WTC11 (cell line): ENCODE data around the gene TBC1D22B. TPM values are rescaled to one million over a fixed set of nuclear protein-coding genes. Genes with fewer than 3 reads are reported as not detected.

Experiments used
- CBFB ChIP-seq: sonication (generic); formaldehyde crosslinking; IDR thresholded peaks from 2 replicates; pipeline ENCODE4 v1.8.1; 2022; ENCODE audit warnings: mild to moderate bottlenecking, low read depth, missing genetic modification reagents
- CREB1 ChIP-seq: sonication (generic); formaldehyde crosslinking; IDR thresholded peaks from 2 replicates; pipeline ENCODE4 v1.8.0; 2023; ENCODE audit warnings: mild to moderate bottlenecking, missing genetic modification reagents
- ETV6 ChIP-seq: sonication (generic); formaldehyde crosslinking; IDR thresholded peaks from 2 replicates; pipeline ENCODE4 v1.8.1; 2022; ENCODE audit warnings: mild to moderate bottlenecking, missing genetic modification reagents
- FOXK1 ChIP-seq: sonication (generic); formaldehyde crosslinking; IDR thresholded peaks from 2 replicates; pipeline ENCODE4 v1.8.0; 2022; ENCODE audit warnings: mild to moderate bottlenecking, moderate library complexity, missing genetic modification reagents
- HMGA2 ChIP-seq: fragments of 250-450 bp; sonication (Bioruptor Pico); IDR thresholded peaks from 2 replicates; pipeline ENCODE4 v1.4.0; 2021; ENCODE audit warnings: mild to moderate bottlenecking, moderate library complexity
- IRF2 ChIP-seq: sonication (generic); formaldehyde crosslinking; IDR thresholded peaks from 2 replicates; pipeline ENCODE4 v1.8.0; 2022; ENCODE audit warnings: low read depth, missing genetic modification reagents, borderline replicate concordance
- KAT7 ChIP-seq: sonication (generic); formaldehyde crosslinking; IDR thresholded peaks from 2 replicates; pipeline ENCODE4 v1.8.1; 2023; ENCODE audit warnings: missing genetic modification reagents, mild to moderate bottlenecking, borderline replicate concordance
- NR1H2 ChIP-seq: sonication (generic); formaldehyde crosslinking; IDR thresholded peaks from 2 replicates; pipeline ENCODE4 v1.9.0; 2021; ENCODE audit warnings: mild to moderate bottlenecking, moderate library complexity, missing genetic modification reagents
- PRRX2 ChIP-seq: fragments of 250-450 bp; sonication (Bioruptor Pico); IDR thresholded peaks from 2 replicates; pipeline ENCODE4 v1.8.0; 2021; ENCODE audit warnings: mild to moderate bottlenecking
- RORB ChIP-seq: fragments of 250-450 bp; sonication (Bioruptor Pico); IDR thresholded peaks from 2 replicates; pipeline ENCODE4 v1.9.0; 2021; ENCODE audit warnings: mild to moderate bottlenecking
- SP1 ChIP-seq: sonication (generic); formaldehyde crosslinking; conservative IDR thresholded peaks from 2 replicates; pipeline ENCODE4 v1.8.1; 2022; ENCODE audit warnings: missing genetic modification reagents
- TCF7 ChIP-seq: sonication (generic); formaldehyde crosslinking; IDR thresholded peaks from 2 replicates; pipeline ENCODE4 v1.8.0; 2022; ENCODE audit warnings: mild to moderate bottlenecking, low read depth, missing genetic modification reagents, moderate library complexity
- ZBTB21 ChIP-seq: sonication (generic); formaldehyde crosslinking; IDR thresholded peaks from 2 replicates; pipeline ENCODE4 v1.8.1; 2023; ENCODE audit warnings: mild to moderate bottlenecking, missing genetic modification reagents, borderline replicate concordance
- ZNF121 ChIP-seq: sonication (generic); formaldehyde crosslinking; IDR thresholded peaks from 2 replicates; pipeline ENCODE4 v1.8.0; 2023; ENCODE audit warnings: missing genetic modification reagents
- ZNF138 ChIP-seq: sonication (generic); formaldehyde crosslinking; conservative IDR thresholded peaks from 2 replicates; pipeline ENCODE4 v1.8.1; 2022; ENCODE audit warnings: mild to moderate bottlenecking, moderate library complexity, missing genetic modification reagents
- ZNF423 ChIP-seq: fragments of 250-450 bp; sonication (Bioruptor Pico); IDR thresholded peaks from 2 replicates; pipeline ENCODE4 v2.1.2; 2022; ENCODE audit warnings: mild to moderate bottlenecking, moderate library complexity
- total RNA-seq: library from RNA; stranded (reverse); gene quantifications from 3 replicates; pipeline ENCODE4 v1.2.3, GENCODE V29; 2021
- TF ChIP-seq, protein P1 (sequence below): fragments of 250-450 bp; sonication (Bioruptor Pico); IDR thresholded peaks from 2 replicates; pipeline ENCODE4 v1.9.0; 2021; ENCODE audit warnings: mild to moderate bottlenecking
- TF ChIP-seq, protein P2 (sequence below): sonication (generic); formaldehyde crosslinking; IDR thresholded peaks from 2 replicates; pipeline ENCODE4 v1.8.0; 2022; ENCODE audit warnings: mild to moderate bottlenecking, missing genetic modification reagents
- TF ChIP-seq, protein P3 (sequence below): sonication (generic); formaldehyde crosslinking; IDR thresholded peaks from 2 replicates; pipeline ENCODE4 v1.8.1; 2023; ENCODE audit warnings: mild to moderate bottlenecking, missing genetic modification reagents, moderate library complexity
- TF ChIP-seq, protein P4 (sequence below): sonication (generic); formaldehyde crosslinking; IDR thresholded peaks from 2 replicates; pipeline ENCODE4 v1.8.1; 2023; ENCODE audit warnings: mild to moderate bottlenecking, missing genetic modification reagents, moderate library complexity
- TF ChIP-seq, protein P5 (sequence below): sonication (generic); formaldehyde crosslinking; IDR thresholded peaks from 2 replicates; pipeline ENCODE4 v1.8.1; 2023; ENCODE audit warnings: mild to moderate bottlenecking, missing genetic modification reagents
- TF ChIP-seq, protein P6 (sequence below): sonication (generic); formaldehyde crosslinking; IDR thresholded peaks from 2 replicates; pipeline ENCODE4 v1.8.0; 2022; ENCODE audit warnings: mild to moderate bottlenecking, missing genetic modification reagents
- TF ChIP-seq, protein P7 (sequence below): fragments of 250-450 bp; sonication (Bioruptor Pico); IDR thresholded peaks from 2 replicates; pipeline ENCODE4 v1.9.0; 2021; ENCODE audit warnings: moderate library complexity, mild to moderate bottlenecking, inconsistent platforms, borderline replicate concordance
- TF ChIP-seq, protein P8 (sequence below): sonication (generic); formaldehyde crosslinking; IDR thresholded peaks from 2 replicates; pipeline ENCODE4 v1.8.0; 2023; ENCODE audit warnings: missing genetic modification reagents
- TF ChIP-seq, protein P9 (sequence below): sonication (generic); formaldehyde crosslinking; IDR thresholded peaks from 2 replicates; pipeline ENCODE4 v1.8.0; 2022; ENCODE audit warnings: mild to moderate bottlenecking, missing genetic modification reagents
- TF ChIP-seq, protein P10 (sequence below): fragments of 250-450 bp; sonication (Bioruptor Pico); IDR thresholded peaks from 2 replicates; pipeline ENCODE4 v1.9.0; 2021; ENCODE audit warnings: mild to moderate bottlenecking
- TF ChIP-seq, protein P11 (sequence below): sonication (generic); formaldehyde crosslinking; conservative IDR thresholded peaks from 2 replicates; pipeline ENCODE4 v1.8.1; 2022; ENCODE audit warnings: mild to moderate bottlenecking, missing genetic modification reagents

The TBC1D22B gene
- total RNA-seq, 1 experiment from 2014 or later = 16.4 TPM

DNA sequence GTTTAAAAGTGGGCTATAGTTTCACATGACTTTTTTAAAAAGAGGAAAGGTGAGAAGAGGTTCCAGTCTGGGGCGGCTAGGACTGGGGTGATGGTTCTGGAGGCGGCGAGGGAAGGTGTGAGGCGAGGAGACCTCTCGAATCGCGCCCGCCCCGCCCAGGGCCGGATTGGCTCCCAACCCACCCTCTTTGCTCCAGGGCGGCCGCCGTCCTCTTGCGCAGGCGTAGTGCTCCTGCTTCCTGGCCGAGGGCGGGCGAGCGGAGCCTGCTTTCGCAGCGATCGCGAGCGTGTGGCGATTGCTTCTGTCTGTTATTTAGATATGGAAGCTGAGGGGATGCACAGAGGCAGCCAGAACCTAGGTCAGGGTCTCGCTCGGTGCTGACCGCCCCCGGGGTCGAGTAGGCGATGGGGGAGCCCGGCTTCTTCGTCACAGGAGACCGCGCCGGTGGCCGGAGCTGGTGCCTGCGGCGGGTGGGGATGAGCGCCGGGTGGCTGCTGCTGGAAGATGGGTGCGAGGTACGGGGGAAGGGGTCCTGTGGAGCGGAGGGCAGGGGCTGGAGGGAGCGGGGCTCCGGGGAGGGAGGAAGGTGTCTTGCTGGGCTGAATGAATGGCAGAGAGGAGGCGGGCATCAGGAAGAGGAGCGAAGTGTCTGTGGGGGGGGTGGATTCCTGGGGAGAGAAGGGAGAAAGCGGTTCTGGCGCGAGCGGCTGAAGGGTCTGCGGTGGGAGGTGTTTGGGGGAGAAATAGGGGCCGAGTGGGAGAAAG lies 96.4 kb downstream of the TBC1D22B start, which contains the start of gene RNF8 (continued):
- TF ChIP-seq SP1 (CRISPR knock-in tag) (no peak), ZNF138 (CRISPR knock-in tag) (no peak), NR1H2 (CRISPR knock-in tag) (no peak), IRF2 (CRISPR knock-in tag) (no peak), CREB1 (no peak), CBFB (CRISPR knock-in tag) (no peak), ZNF121 (no peak), FOXK1 (CRISPR knock-in tag) (peak; percentile 71; the same call in 1 of the 2 replicates), TCF7 (CRISPR knock-in tag) (no peak), ETV6 (CRISPR knock-in tag) (peak; percentile 79), PRRX2 (no peak), ZBTB21 (no peak), RORB (CRISPR knock-in tag) (no peak), ZNF423 (CRISPR knock-in tag) (peak; percentile 9; the same call in 1 of the 2 replicates), HMGA2 (CRISPR knock-in tag) (no peak), KAT7 (CRISPR knock-in tag) (no peak)
- TF ChIP-seq, protein P1, sequence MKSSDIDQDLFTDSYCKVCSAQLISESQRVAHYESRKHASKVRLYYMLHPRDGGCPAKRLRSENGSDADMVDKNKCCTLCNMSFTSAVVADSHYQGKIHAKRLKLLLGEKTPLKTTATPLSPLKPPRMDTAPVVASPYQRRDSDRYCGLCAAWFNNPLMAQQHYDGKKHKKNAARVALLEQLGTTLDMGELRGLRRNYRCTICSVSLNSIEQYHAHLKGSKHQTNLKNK = no peak
- TF ChIP-seq, protein P2, sequence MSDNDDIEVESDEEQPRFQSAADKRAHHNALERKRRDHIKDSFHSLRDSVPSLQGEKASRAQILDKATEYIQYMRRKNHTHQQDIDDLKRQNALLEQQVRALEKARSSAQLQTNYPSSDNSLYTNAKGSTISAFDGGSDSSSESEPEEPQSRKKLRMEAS (CRISPR knock-in tag) = peak; percentile 85; the same call in 1 of the 2 replicates
- TF ChIP-seq, protein P3, sequence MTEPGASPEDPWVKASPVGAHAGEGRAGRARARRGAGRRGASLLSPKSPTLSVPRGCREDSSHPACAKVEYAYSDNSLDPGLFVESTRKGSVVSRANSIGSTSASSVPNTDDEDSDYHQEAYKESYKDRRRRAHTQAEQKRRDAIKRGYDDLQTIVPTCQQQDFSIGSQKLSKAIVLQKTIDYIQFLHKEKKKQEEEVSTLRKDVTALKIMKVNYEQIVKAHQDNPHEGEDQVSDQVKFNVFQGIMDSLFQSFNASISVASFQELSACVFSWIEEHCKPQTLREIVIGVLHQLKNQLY (CRISPR knock-in tag) = no peak
- TF ChIP-seq, protein P4, sequence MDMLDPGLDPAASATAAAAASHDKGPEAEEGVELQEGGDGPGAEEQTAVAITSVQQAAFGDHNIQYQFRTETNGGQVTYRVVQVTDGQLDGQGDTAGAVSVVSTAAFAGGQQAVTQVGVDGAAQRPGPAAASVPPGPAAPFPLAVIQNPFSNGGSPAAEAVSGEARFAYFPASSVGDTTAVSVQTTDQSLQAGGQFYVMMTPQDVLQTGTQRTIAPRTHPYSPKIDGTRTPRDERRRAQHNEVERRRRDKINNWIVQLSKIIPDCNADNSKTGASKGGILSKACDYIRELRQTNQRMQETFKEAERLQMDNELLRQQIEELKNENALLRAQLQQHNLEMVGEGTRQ (CRISPR knock-in tag) = no peak
- TF ChIP-seq, protein P5, sequence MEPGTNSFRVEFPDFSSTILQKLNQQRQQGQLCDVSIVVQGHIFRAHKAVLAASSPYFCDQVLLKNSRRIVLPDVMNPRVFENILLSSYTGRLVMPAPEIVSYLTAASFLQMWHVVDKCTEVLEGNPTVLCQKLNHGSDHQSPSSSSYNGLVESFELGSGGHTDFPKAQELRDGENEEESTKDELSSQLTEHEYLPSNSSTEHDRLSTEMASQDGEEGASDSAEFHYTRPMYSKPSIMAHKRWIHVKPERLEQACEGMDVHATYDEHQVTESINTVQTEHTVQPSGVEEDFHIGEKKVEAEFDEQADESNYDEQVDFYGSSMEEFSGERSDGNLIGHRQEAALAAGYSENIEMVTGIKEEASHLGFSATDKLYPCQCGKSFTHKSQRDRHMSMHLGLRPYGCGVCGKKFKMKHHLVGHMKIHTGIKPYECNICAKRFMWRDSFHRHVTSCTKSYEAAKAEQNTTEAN (CRISPR knock-in tag) = no peak
- TF ChIP-seq, protein P6, sequence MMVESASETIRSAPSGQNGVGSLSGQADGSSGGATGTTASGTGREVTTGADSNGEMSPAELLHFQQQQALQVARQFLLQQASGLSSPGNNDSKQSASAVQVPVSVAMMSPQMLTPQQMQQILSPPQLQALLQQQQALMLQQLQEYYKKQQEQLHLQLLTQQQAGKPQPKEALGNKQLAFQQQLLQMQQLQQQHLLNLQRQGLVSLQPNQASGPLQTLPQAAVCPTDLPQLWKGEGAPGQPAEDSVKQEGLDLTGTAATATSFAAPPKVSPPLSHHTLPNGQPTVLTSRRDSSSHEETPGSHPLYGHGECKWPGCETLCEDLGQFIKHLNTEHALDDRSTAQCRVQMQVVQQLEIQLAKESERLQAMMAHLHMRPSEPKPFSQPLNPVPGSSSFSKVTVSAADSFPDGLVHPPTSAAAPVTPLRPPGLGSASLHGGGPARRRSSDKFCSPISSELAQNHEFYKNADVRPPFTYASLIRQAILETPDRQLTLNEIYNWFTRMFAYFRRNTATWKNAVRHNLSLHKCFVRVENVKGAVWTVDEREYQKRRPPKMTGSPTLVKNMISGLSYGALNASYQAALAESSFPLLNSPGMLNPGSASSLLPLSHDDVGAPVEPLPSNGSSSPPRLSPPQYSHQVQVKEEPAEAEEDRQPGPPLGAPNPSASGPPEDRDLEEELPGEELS (CRISPR knock-in tag) = peak; percentile 72
- TF ChIP-seq, protein P7, sequence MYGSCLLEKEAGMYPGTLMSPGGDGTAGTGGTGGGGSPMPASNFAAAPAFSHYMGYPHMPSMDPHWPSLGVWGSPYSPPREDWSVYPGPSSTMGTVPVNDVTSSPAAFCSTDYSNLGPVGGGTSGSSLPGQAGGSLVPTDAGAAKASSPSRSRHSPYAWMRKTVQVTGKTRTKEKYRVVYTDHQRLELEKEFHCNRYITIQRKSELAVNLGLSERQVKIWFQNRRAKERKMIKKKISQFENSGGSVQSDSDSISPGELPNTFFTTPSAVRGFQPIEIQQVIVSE (CRISPR knock-in tag) = no peak
- TF ChIP-seq, protein P8, sequence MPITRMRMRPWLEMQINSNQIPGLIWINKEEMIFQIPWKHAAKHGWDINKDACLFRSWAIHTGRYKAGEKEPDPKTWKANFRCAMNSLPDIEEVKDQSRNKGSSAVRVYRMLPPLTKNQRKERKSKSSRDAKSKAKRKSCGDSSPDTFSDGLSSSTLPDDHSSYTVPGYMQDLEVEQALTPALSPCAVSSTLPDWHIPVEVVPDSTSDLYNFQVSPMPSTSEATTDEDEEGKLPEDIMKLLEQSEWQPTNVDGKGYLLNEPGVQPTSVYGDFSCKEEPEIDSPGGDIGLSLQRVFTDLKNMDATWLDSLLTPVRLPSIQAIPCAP = no peak
- TF ChIP-seq, protein P9, sequence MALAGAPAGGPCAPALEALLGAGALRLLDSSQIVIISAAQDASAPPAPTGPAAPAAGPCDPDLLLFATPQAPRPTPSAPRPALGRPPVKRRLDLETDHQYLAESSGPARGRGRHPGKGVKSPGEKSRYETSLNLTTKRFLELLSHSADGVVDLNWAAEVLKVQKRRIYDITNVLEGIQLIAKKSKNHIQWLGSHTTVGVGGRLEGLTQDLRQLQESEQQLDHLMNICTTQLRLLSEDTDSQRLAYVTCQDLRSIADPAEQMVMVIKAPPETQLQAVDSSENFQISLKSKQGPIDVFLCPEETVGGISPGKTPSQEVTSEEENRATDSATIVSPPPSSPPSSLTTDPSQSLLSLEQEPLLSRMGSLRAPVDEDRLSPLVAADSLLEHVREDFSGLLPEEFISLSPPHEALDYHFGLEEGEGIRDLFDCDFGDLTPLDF = no peak
- TF ChIP-seq, protein P10, sequence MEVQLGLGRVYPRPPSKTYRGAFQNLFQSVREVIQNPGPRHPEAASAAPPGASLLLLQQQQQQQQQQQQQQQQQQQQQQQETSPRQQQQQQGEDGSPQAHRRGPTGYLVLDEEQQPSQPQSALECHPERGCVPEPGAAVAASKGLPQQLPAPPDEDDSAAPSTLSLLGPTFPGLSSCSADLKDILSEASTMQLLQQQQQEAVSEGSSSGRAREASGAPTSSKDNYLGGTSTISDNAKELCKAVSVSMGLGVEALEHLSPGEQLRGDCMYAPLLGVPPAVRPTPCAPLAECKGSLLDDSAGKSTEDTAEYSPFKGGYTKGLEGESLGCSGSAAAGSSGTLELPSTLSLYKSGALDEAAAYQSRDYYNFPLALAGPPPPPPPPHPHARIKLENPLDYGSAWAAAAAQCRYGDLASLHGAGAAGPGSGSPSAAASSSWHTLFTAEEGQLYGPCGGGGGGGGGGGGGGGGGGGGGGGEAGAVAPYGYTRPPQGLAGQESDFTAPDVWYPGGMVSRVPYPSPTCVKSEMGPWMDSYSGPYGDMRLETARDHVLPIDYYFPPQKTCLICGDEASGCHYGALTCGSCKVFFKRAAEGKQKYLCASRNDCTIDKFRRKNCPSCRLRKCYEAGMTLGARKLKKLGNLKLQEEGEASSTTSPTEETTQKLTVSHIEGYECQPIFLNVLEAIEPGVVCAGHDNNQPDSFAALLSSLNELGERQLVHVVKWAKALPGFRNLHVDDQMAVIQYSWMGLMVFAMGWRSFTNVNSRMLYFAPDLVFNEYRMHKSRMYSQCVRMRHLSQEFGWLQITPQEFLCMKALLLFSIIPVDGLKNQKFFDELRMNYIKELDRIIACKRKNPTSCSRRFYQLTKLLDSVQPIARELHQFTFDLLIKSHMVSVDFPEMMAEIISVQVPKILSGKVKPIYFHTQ (CRISPR knock-in tag) = no peak
- TF ChIP-seq, protein P11, sequence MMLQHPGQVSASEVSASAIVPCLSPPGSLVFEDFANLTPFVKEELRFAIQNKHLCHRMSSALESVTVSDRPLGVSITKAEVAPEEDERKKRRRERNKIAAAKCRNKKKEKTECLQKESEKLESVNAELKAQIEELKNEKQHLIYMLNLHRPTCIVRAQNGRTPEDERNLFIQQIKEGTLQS = no peak
